Measurements from ENCODE around the gene C14orf132. TPM values are rescaled to one million over a fixed set of nuclear protein-coding genes. Genes with fewer than 3 reads are reported as not detected.

Gene C14orf132
- polyA plus RNA-seq, 1 donor (not counting 4 experiments of a cell fraction or from before 2014, with no cell fraction given), result 1.3 TPM

DNA sequence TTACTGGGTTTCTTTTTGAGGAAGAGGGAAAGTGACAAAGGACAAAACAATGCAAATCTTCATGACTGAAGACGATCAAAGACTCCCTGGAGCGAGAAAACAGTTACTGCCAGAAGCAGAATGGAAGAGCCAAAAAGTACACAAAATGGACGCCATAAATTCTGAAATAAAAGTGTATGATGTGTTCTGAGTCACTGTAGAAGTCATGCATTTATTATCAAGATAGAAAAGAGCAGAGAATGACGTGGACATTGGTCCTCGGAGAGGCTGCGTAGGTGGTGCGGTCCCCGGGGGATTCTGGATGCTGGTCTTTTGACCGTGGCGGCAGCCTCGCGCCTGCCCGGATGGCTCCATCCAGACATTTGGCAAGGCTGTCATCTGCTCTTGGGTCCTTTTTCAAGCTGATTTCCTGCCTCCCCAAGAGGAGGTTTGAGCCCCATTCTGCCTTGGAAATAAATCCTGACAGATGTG, 52.8 kb downstream of the C14orf132 start:
- TF ChIP-seq, protein P1, sequence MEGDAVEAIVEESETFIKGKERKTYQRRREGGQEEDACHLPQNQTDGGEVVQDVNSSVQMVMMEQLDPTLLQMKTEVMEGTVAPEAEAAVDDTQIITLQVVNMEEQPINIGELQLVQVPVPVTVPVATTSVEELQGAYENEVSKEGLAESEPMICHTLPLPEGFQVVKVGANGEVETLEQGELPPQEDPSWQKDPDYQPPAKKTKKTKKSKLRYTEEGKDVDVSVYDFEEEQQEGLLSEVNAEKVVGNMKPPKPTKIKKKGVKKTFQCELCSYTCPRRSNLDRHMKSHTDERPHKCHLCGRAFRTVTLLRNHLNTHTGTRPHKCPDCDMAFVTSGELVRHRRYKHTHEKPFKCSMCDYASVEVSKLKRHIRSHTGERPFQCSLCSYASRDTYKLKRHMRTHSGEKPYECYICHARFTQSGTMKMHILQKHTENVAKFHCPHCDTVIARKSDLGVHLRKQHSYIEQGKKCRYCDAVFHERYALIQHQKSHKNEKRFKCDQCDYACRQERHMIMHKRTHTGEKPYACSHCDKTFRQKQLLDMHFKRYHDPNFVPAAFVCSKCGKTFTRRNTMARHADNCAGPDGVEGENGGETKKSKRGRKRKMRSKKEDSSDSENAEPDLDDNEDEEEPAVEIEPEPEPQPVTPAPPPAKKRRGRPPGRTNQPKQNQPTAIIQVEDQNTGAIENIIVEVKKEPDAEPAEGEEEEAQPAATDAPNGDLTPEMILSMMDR (optimal IDR thresholded peaks at IDR 0.05 in 1 of 3, IDR thresholded peaks at IDR 0.05 in 1 of 3, conservative IDR thresholded peaks at IDR 0.05 in 1 of 3; ENCODE audit: extremely low read depth in 1 of 3, insufficient read depth in 2 of 3, low read length in 3 of 3), result no peak
- TF ChIP-seq EZH2 (IDR thresholded peaks at IDR 0.05; ENCODE audit: low read length), result no peak
- FAIRE-seq, result no peak
- Histone ChIP-seq H2AFZ (ENCODE audit: control insufficient read depth, low read length) (no peak overlapping the region), H3K4me3 (ENCODE audit: control insufficient read depth in 2 of 3, extremely low read depth in 1 of 3, insufficient read depth in 2 of 3, low read depth in 1 of 3, low read length in 3 of 3) (no peak overlapping the region), H4K20me1 (ENCODE audit: control insufficient read depth, extremely low read depth, insufficient read depth, low read length) (no peaks in the 10 kb centered on the region), H3K9ac (ENCODE audit: control insufficient read depth, extremely low read depth, insufficient read depth, low read length) (no peak overlapping the region), H3K4me2 (ENCODE audit: control insufficient read depth, extremely low read depth, insufficient read depth, low read depth, low read length) (no peak overlapping the region), H3K27ac (ENCODE audit: control insufficient read depth, insufficient read depth, low read length) (no peak overlapping the region), H3K4me1 (ENCODE audit: control insufficient read depth, extremely low read depth, insufficient read depth, low read length) (peaks cover 8% of the 10 kb centered on the region), H3K79me2 (ENCODE audit: control insufficient read depth, insufficient read depth, low read length) (no peaks in the 10 kb centered on the region), H3K36me3 (ENCODE audit: control insufficient read depth in 2 of 2, extremely low read depth in 1 of 2, insufficient read depth in 2 of 2, low read length in 2 of 2) (no peaks in the 10 kb centered on the region), H3K27me3 (ENCODE audit: control insufficient read depth, extremely low read depth, insufficient read depth, low read length) (peaks cover 46% of the 10 kb centered on the region), H3K9me3 (ENCODE audit: control insufficient read depth, low read depth, low read length) (no peaks in the 10 kb centered on the region), H3K9me1 (ENCODE audit: control insufficient read depth, extremely low read depth, insufficient read depth, low read length) (no peaks in the 10 kb centered on the region)
- DNase-seq (ENCODE audit: low read depth, low spot score), result no peak
- dilution Hi-C loops (cut with MboI; ENCODE audit: extremely low pct_ligation_motif_present, low sequenced_read_pairs), result no loop called here

DNA sequence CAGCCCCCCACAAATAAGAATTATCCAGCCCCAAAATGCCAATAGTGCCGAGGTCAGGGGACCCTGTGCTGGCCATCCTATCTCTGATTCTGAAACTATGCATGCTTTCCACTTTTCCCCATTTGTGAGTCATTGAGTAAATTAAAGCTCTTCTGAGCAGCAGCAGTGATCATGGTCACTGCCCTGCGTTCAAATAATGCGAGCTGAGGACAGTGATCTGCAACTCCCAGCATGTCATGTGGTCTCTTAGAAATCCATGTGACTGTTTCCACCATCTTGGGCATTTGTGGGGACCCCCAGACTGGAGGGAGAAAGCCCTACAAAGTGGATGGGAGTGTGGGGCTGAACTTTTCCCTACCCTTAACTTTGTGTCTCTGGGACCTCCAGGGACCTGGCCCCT, 53.8 kb downstream of the C14orf132 start:
- Histone ChIP-seq H3K4me2 (ENCODE audit: control insufficient read depth, extremely low read depth, insufficient read depth, low read depth, low read length) (no peak overlapping the region), H3K36me3 (ENCODE audit: control insufficient read depth in 2 of 2, extremely low read depth in 1 of 2, insufficient read depth in 2 of 2, low read length in 2 of 2) (no peaks in the 10 kb centered on the region), H3K27ac (ENCODE audit: control insufficient read depth, insufficient read depth, low read length) (no peak overlapping the region), H3K27me3 (ENCODE audit: control insufficient read depth, extremely low read depth, insufficient read depth, low read length) (peaks cover 52% of the 10 kb centered on the region), H3K4me1 (ENCODE audit: control insufficient read depth, extremely low read depth, insufficient read depth, low read length) (peaks cover 8% of the 10 kb centered on the region), H4K20me1 (ENCODE audit: control insufficient read depth, extremely low read depth, insufficient read depth, low read length) (no peaks in the 10 kb centered on the region), H3K9ac (ENCODE audit: control insufficient read depth, extremely low read depth, insufficient read depth, low read length) (no peak overlapping the region), H3K9me3 (ENCODE audit: control insufficient read depth, low read depth, low read length) (no peaks in the 10 kb centered on the region), H3K4me3 (ENCODE audit: control insufficient read depth in 2 of 3, extremely low read depth in 1 of 3, insufficient read depth in 2 of 3, low read depth in 1 of 3, low read length in 3 of 3) (no peak overlapping the region), H3K9me1 (ENCODE audit: control insufficient read depth, extremely low read depth, insufficient read depth, low read length) (no peaks in the 10 kb centered on the region), H2AFZ (ENCODE audit: control insufficient read depth, low read length) (no peak overlapping the region), H3K79me2 (ENCODE audit: control insufficient read depth, insufficient read depth, low read length) (no peaks in the 10 kb centered on the region)
- FAIRE-seq (no peak), DNase-seq (ENCODE audit: low read depth, low spot score) (no peak)
- dilution Hi-C loops (cut with MboI; ENCODE audit: extremely low pct_ligation_motif_present, low sequenced_read_pairs), result no loop called here
- TF ChIP-seq, protein P1 (optimal IDR thresholded peaks at IDR 0.05 in 1 of 3, IDR thresholded peaks at IDR 0.05 in 1 of 3, conservative IDR thresholded peaks at IDR 0.05 in 1 of 3; ENCODE audit: extremely low read depth in 1 of 3, insufficient read depth in 2 of 3, low read length in 3 of 3), result no peak
- no peak for TF ChIP-seq EZH2 (IDR thresholded peaks at IDR 0.05; ENCODE audit: low read length)

All from keratinocyte (primary cell).